ENCODE data around the gene ARHGAP24. TPM values are rescaled to one million over a fixed set of nuclear protein-coding genes. Genes with fewer than 3 reads are reported as not detected.

Gene ARHGAP24
- total RNA-seq, 1 donor from 2014 or later = 9.9 TPM

- no peak overlapping the region for H3K4me3 ChIP-seq (ENCODE audit: low read depth, low read length)
- TF ChIP-seq CTCF (conservative IDR thresholded peaks at IDR 0.05; ENCODE audit: low read depth, low read length) = no peak
- DNase-seq (ENCODE audit: low read depth) = no peak
Measured at GRCh38 chr4:85748654-85749053, 273.7 kb downstream of the ARHGAP24 start.

- H3K4me3 ChIP-seq (ENCODE audit: low read depth, low read length) = no peak overlapping the region
- no peak for TF ChIP-seq CTCF (conservative IDR thresholded peaks at IDR 0.05; ENCODE audit: low read depth, low read length)
- no peak for DNase-seq (ENCODE audit: low read depth)
Measured at GRCh38 chr4:85751866-85752265, 276.9 kb downstream of the ARHGAP24 start.

GRCh38 chr4:85755285-85755684 is 280.3 kb downstream of the ARHGAP24 start:
- TF ChIP-seq CTCF (conservative IDR thresholded peaks at IDR 0.05; ENCODE audit: low read depth, low read length) = no peak
- no peak overlapping the region for H3K4me3 ChIP-seq (ENCODE audit: low read depth, low read length)
- DNase-seq (ENCODE audit: low read depth) = no peak

- peak; percentile 67 for TF ChIP-seq CTCF (conservative IDR thresholded peaks at IDR 0.05; ENCODE audit: low read depth, low read length)
- H3K4me3 ChIP-seq (ENCODE audit: low read depth, low read length) = no peak overlapping the region
- DNase-seq (ENCODE audit: low read depth) = no peak
Measured at GRCh38 chr4:85756938-85757337, 282.0 kb downstream of the ARHGAP24 start.

GRCh38 chr4:85759388-85759787 is 284.4 kb downstream of the ARHGAP24 start:
- TF ChIP-seq CTCF (conservative IDR thresholded peaks at IDR 0.05; ENCODE audit: low read depth, low read length) = no peak
- no peak for DNase-seq (ENCODE audit: low read depth)
- no peak overlapping the region for H3K4me3 ChIP-seq (ENCODE audit: low read depth, low read length)

- no peak for DNase-seq (ENCODE audit: low read depth)
- no peak for TF ChIP-seq CTCF (conservative IDR thresholded peaks at IDR 0.05; ENCODE audit: low read depth, low read length)
- no peak overlapping the region for H3K4me3 ChIP-seq (ENCODE audit: low read depth, low read length)
Measured at GRCh38 chr4:85760511-85760910, 285.6 kb downstream of the ARHGAP24 start.

GRCh38 chr4:85761803-85762528 is 287.0 kb downstream of the ARHGAP24 start:
- no peak for TF ChIP-seq CTCF (conservative IDR thresholded peaks at IDR 0.05; ENCODE audit: low read depth, low read length)
- no peak for DNase-seq (ENCODE audit: low read depth)
- H3K4me3 ChIP-seq (ENCODE audit: low read depth, low read length) = no peak overlapping the region

All from epithelial cell of proximal tubule (primary cell).